GM23338 (cell line): Measurements from ENCODE around the gene MYOT. TPM values are rescaled to one million over a fixed set of nuclear protein-coding genes. Genes with fewer than 3 reads are reported as not detected.

Experiments used
- CREB1 ChIP-seq: fragments of 250-450 bp; sonication (Bioruptor Pico); IDR thresholded peaks from 2 replicates; pipeline ENCODE4 v1.5.0; 2020; ENCODE audit warnings: low read depth, mild to moderate bottlenecking, moderate library complexity
- EZH2phosphoT487 ChIP-seq: fragments of 200-600 bp; sonication (generic); IDR thresholded peaks from one replicate; pipeline ENCODE4 v1.8.1; 2018; ENCODE audit warnings: antibody characterized with exemption; ENCODE audit not compliant: unreplicated experiment
- JUNB ChIP-seq: IDR thresholded peaks from one replicate; pipeline ENCODE4 v1.6.1; 2016; ENCODE audit warnings: antibody characterized with exemption; ENCODE audit not compliant: unreplicated experiment
- POLR2AphosphoS5 ChIP-seq: IDR thresholded peaks from 2 replicates; pipeline ENCODE4 v1.6.1; 2016; ENCODE audit warnings: antibody characterized with exemption, low read depth
- STAT1 ChIP-seq: IDR thresholded peaks from one replicate; pipeline ENCODE4 v1.6.1; 2016; ENCODE audit warnings: antibody characterized with exemption; ENCODE audit not compliant: unreplicated experiment
- ZNF114 ChIP-seq: fragments of 250-450 bp; sonication (Bioruptor Pico); IDR thresholded peaks from 2 replicates; pipeline ENCODE4 v1.5.0; 2020; ENCODE audit warnings: mild to moderate bottlenecking, moderate library complexity
- ZNF331 ChIP-seq: fragments of 250-450 bp; sonication (Bioruptor Pico); IDR thresholded peaks from 2 replicates; pipeline ENCODE4 v1.5.0; 2020; ENCODE audit warnings: low read depth, mild to moderate bottlenecking, moderate library complexity
- polyA plus RNA-seq: library from polyadenylated mRNA; unstranded; fragments of >200 nt; fragmentation: Nextera tagmentation; extraction: Ambion mirVana; gene quantifications from 2 replicates; pipeline ENCODE4 v1.2.1, GENCODE V29; 2016
- total RNA-seq: library from RNA; depleted of rRNA; stranded (reverse); fragments of >200 nt; shearing (Covaris generic); gene quantifications from 2 replicates; pipeline ENCODE4 v1.2.3, GENCODE V29; 2014
- TF ChIP-seq, protein P1 (sequence below): fragments of 250-450 bp; sonication (Bioruptor Pico); IDR thresholded peaks from 2 replicates; pipeline ENCODE4 v1.5.0; 2020; ENCODE audit warnings: mild to moderate bottlenecking, moderate library complexity
- TF ChIP-seq, protein P2 (sequence below): IDR thresholded peaks from 2 replicates; pipeline ENCODE4 v1.6.1; 2016; ENCODE audit warnings: antibody characterized with exemption
- TF ChIP-seq, protein P3 (sequence below): IDR thresholded peaks from one replicate; pipeline ENCODE4 v1.6.1; 2018; ENCODE audit warnings: antibody characterized with exemption; ENCODE audit not compliant: unreplicated experiment

Gene MYOT
- total and polyA plus RNA-seq, 2 experiments from 2014 or later, result 0.58 TPM; not detected in 1

DNA sequence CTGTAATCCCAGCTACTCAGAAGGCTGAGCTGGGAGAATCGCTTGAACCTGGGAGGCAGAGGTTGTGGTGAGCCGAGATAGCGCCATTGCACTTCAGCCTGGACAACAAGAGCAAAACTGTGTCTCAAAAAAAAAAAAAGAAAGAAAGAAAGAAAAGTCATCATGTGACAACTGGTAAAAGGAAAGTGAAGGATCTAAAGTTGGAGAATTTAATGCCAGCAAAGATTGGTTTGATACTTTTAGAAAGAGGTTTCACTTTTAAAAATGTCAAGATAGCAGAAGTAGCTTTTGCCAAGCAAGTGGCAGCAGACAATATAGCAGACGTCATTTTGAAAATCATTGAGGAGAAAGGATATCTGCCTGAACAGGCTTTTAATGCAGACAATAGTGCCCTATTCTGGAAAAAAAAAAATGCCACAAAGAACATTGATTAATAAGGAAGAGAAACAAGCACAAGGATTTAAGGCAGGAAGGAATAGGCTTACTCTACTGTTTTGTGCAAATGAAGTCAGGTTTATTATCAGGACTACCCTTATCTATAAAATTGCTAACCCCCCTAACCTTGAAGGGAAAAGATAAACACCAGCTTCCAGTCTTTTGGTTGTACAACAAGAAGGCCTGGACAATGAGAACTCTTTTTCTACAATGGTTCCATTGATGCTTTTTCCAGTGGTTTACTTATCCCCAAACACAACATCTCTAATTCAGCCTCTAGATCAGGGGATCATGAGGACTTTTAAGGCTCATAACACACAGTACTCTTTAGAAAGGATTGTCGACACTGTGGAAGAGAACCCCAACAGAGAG lies 33.6 kb downstream of the MYOT start (continued):
- TF ChIP-seq, protein P1, sequence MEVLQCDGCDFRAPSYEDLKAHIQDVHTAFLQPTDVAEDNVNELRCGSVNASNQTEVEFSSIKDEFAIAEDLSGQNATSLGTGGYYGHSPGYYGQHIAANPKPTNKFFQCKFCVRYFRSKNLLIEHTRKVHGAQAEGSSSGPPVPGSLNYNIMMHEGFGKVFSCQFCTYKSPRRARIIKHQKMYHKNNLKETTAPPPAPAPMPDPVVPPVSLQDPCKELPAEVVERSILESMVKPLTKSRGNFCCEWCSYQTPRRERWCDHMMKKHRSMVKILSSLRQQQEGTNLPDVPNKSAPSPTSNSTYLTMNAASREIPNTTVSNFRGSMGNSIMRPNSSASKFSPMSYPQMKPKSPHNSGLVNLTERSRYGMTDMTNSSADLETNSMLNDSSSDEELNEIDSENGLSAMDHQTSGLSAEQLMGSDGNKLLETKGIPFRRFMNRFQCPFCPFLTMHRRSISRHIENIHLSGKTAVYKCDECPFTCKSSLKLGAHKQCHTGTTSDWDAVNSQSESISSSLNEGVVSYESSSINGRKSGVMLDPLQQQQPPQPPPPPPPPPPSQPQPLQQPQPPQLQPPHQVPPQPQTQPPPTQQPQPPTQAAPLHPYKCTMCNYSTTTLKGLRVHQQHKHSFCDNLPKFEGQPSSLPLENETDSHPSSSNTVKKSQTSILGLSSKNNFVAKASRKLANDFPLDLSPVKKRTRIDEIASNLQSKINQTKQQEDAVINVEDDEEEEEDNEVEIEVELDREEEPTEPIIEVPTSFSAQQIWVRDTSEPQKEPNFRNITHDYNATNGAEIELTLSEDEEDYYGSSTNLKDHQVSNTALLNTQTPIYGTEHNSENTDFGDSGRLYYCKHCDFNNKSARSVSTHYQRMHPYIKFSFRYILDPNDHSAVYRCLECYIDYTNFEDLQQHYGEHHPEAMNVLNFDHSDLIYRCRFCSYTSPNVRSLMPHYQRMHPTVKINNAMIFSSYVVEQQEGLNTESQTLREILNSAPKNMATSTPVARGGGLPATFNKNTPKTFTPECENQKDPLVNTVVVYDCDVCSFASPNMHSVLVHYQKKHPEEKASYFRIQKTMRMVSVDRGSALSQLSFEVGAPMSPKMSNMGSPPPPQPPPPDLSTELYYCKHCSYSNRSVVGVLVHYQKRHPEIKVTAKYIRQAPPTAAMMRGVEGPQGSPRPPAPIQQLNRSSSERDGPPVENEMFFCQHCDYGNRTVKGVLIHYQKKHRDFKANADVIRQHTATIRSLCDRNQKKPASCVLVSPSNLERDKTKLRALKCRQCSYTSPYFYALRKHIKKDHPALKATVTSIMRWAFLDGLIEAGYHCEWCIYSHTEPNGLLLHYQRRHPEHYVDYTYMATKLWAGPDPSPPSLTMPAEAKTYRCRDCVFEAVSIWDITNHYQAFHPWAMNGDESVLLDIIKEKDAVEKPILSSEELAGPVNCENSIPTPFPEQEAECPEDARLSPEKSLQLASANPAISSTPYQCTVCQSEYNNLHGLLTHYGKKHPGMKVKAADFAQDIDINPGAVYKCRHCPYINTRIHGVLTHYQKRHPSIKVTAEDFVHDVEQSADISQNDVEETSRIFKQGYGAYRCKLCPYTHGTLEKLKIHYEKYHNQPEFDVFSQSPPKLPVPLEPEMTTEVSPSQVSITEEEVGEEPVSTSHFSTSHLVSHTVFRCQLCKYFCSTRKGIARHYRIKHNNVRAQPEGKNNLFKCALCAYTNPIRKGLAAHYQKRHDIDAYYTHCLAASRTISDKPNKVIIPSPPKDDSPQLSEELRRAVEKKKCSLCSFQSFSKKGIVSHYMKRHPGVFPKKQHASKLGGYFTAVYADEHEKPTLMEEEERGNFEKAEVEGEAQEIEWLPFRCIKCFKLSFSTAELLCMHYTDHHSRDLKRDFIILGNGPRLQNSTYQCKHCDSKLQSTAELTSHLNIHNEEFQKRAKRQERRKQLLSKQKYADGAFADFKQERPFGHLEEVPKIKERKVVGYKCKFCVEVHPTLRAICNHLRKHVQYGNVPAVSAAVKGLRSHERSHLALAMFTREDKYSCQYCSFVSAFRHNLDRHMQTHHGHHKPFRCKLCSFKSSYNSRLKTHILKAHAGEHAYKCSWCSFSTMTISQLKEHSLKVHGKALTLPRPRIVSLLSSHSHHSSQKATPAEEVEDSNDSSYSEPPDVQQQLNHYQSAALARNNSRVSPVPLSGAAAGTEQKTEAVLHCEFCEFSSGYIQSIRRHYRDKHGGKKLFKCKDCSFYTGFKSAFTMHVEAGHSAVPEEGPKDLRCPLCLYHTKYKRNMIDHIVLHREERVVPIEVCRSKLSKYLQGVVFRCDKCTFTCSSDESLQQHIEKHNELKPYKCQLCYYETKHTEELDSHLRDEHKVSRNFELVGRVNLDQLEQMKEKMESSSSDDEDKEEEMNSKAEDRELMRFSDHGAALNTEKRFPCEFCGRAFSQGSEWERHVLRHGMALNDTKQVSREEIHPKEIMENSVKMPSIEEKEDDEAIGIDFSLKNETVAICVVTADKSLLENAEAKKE (CRISPR knock-in tag), result no peak
- TF ChIP-seq STAT1, result no peak
- TF ChIP-seq, protein P2, sequence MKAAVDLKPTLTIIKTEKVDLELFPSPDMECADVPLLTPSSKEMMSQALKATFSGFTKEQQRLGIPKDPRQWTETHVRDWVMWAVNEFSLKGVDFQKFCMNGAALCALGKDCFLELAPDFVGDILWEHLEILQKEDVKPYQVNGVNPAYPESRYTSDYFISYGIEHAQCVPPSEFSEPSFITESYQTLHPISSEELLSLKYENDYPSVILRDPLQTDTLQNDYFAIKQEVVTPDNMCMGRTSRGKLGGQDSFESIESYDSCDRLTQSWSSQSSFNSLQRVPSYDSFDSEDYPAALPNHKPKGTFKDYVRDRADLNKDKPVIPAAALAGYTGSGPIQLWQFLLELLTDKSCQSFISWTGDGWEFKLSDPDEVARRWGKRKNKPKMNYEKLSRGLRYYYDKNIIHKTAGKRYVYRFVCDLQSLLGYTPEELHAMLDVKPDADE, result no peak
- TF ChIP-seq, protein P3, sequence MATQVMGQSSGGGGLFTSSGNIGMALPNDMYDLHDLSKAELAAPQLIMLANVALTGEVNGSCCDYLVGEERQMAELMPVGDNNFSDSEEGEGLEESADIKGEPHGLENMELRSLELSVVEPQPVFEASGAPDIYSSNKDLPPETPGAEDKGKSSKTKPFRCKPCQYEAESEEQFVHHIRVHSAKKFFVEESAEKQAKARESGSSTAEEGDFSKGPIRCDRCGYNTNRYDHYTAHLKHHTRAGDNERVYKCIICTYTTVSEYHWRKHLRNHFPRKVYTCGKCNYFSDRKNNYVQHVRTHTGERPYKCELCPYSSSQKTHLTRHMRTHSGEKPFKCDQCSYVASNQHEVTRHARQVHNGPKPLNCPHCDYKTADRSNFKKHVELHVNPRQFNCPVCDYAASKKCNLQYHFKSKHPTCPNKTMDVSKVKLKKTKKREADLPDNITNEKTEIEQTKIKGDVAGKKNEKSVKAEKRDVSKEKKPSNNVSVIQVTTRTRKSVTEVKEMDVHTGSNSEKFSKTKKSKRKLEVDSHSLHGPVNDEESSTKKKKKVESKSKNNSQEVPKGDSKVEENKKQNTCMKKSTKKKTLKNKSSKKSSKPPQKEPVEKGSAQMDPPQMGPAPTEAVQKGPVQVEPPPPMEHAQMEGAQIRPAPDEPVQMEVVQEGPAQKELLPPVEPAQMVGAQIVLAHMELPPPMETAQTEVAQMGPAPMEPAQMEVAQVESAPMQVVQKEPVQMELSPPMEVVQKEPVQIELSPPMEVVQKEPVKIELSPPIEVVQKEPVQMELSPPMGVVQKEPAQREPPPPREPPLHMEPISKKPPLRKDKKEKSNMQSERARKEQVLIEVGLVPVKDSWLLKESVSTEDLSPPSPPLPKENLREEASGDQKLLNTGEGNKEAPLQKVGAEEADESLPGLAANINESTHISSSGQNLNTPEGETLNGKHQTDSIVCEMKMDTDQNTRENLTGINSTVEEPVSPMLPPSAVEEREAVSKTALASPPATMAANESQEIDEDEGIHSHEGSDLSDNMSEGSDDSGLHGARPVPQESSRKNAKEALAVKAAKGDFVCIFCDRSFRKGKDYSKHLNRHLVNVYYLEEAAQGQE, result no peak
- TF ChIP-seq POLR2AphosphoS5, result no peak
- no peak for TF ChIP-seq ZNF331 (CRISPR knock-in tag)
- TF ChIP-seq ZNF114, result no peak
- no peak for TF ChIP-seq EZH2phosphoT487
- no peak for TF ChIP-seq JUNB
- TF ChIP-seq CREB1 (CRISPR knock-in tag), result no peak
